LNCaP clone FGC (cell line): ENCODE data around the gene PAQR3.
"Not testable (repeated sequence)": the region's sequence is repeated elsewhere in the genome, so short reads cannot be mapped to it uniquely, and the experiment has no call there.

ENCODE experiments used
- DNase-seq: peaks from one replicate; pipeline ENCODE4 v3.0.0-alpha.2; 2011; ENCODE audit warnings: low read depth
- H3K4me3 ChIP-seq: 2 replicates; pipeline ENCODE4 v1.5.1; 2011; ENCODE audit warnings: mild to moderate bottlenecking, low read depth, low read length, control low read depth
- CTCF ChIP-seq: IDR thresholded peaks from 2 replicates; pipeline ENCODE4 v1.5.1; 2012; ENCODE audit warnings: mild to moderate bottlenecking; ENCODE audit not compliant: control insufficient read depth, insufficient read depth; ENCODE audit errors: extremely low read depth

PAQR3 gene

DNA sequence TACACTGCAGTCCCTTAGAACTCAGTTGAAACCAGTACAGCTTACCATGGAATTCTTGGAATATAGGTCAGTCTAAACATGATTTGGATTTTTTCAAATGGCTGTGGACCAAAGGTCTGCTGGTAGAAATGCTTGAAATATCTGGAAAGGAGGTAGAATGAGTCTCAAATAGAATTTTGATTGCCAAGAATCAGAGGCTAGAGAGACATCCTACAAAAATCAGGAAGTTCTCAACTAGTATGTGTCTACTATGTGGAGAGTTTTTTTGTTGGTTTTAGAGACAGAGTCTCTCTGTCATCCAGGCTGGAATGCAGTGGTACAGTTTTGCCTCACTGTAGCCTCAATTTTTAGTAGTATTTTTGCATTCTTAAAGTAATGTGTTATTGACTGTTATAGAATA lies 53.6 kb downstream of the PAQR3 start:
- DNase-seq: no peak
- H3K4me3 ChIP-seq: no peak overlapping the region
- no peak for TF ChIP-seq CTCF

- DNase-seq: no peak
- no peak for TF ChIP-seq CTCF
- no peak overlapping the region for H3K4me3 ChIP-seq
Measured at GRCh38 chr4:78880874-78881492, 58.3 kb downstream of the PAQR3 start.

- H3K4me3 ChIP-seq: no peak overlapping the region
- DNase-seq: no peak
- TF ChIP-seq CTCF: no peak
Measured at GRCh38 chr4:78878031-78878430, 61.2 kb downstream of the PAQR3 start.

DNA sequence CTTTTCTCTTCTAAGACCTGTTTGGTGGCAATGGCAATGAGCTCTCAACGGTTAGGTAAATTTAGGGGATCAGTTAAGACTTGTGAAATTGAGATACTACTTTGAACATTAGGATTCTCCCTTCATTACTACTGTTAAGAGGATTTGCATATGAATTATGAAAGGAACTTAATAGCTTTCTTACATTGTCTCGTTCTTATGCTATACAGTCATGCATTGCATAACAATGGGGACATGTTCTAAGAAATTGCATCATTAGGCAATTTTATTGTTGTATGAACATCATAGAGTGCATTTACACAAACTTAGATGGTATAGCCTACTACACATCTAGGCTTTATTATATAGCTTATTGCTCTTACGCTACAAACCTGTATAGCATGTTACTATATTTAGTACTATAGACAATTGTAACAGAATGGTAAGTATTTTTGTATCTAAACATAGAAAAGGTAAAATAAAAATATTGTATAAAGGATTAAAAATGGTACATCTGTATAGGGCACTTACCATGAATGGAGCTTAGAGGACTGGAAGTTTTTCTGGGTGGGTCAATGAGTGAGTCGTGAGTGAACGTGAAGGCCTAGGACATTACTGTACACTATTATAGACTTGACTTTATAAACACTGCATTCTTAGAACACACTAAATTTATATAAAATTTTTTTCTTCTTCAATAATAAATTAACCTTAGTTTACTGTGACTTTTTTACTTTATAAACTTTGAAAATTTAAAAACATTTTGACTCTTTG lies 62.5 kb downstream of the PAQR3 start:
- no peak for DNase-seq
- H3K4me3 ChIP-seq: no peak overlapping the region
- no peak for TF ChIP-seq CTCF

DNA sequence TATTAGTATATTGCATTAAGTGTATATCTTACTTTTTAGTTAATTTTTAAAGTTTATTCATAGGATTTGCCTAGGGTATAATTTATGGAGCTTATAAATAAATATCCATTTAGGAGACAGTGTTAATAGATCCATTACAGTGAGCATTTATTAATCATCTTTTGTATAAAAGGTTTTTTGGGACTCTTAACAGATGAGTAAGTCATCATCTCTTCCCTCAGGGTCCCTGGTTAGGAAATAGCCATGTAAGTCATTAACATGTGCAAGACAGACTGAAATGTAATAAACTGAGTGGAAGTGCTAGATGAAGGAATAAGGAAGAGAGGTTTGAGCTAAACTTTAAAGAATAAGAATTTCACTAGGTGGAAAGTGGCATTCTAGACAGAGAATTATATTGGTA lies 69.2 kb downstream of the PAQR3 start:
- no peak overlapping the region for H3K4me3 ChIP-seq
- no peak for DNase-seq
- TF ChIP-seq CTCF: no peak

GRCh38 chr4:78868712-78869111 lies 70.5 kb downstream of the PAQR3 start:
- H3K4me3 ChIP-seq, DNase-seq: not testable (repeated sequence)

DNA sequence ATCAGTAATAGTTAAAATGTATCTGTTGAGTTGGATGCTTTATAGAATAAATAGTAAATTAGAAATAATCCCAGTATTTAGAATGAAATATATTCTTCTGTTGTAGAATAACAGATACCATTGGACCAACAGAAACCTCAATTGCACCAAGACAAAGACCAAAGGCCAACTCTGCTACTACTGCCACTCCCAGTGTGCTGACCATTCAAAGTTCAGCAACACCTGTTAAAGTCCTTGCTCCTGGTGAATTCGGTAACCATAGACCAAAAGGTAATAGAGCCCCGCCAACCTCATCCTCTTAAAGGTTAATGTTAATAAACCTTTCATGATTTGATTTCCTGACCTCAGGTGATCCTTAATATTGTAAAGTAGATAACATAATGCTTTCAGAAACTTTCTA lies 73.8 kb downstream of the PAQR3 start:
- no peak for DNase-seq
- no peak for TF ChIP-seq CTCF
- H3K4me3 ChIP-seq: no peak overlapping the region
